ENCODE results near the gene ACSL3.

GRCh38 chr2:222895144-222895543, 34.3 kb downstream of the ACSL3 start:
- no peak for TF ChIP-seq ESRRA (CRISPR knock-in tag; IDR thresholded peaks at IDR 0.05; ENCODE audit: borderline replicate concordance)
- TF ChIP-seq MAX (CRISPR knock-in tag; IDR thresholded peaks at IDR 0.05), result no peak
- no peak for TF ChIP-seq NR2C2 (CRISPR knock-in tag; IDR thresholded peaks at IDR 0.05)
- TF ChIP-seq CTCF (IDR thresholded peaks at IDR 0.05), result no peak
- TF ChIP-seq ATF1 (CRISPR knock-in tag; IDR thresholded peaks at IDR 0.05), result no peak
- no peak for TF ChIP-seq KAT7 (CRISPR knock-in tag; IDR thresholded peaks at IDR 0.05; ENCODE audit: borderline replicate concordance)
- no peak for TF ChIP-seq ATF3 (CRISPR knock-in tag; conservative IDR thresholded peaks at IDR 0.05)
- TF ChIP-seq HMGA2 (CRISPR knock-in tag; IDR thresholded peaks at IDR 0.05), result no peak
- no peak for TF ChIP-seq RELA (CRISPR knock-in tag; IDR thresholded peaks at IDR 0.05; ENCODE audit: borderline replicate concordance)

Data from WTC11 (cell line).